Upper lobe of right lung (tissue), 1 donor: ENCODE results near the gene HADHB. TPM values are rescaled to one million over a fixed set of nuclear protein-coding genes. Genes with fewer than 3 reads are reported as not detected.

Source experiments
- ATAC-seq: fragments of 200-7000 bp; cut with Tn5 transposase; one replicate; pipeline ENCODE4 v1.9.1; 2020; ENCODE audit warnings: mild to moderate bottlenecking, moderate library complexity
- DNase-seq: peaks from one replicate; pipeline ENCODE4 v3.0.0-alpha.2; 2020
- H3K27ac ChIP-seq: fragments of 200-600 bp; one replicate; pipeline ENCODE4 v1.8.0; 2022
- H3K27me3 ChIP-seq: fragments of 200-600 bp; one replicate; pipeline ENCODE4 v1.8.0; 2022; ENCODE audit warnings: mild to moderate bottlenecking
- H3K36me3 ChIP-seq: fragments of 200-600 bp; one replicate; pipeline ENCODE4 v1.8.0; 2022
- H3K4me1 ChIP-seq: fragments of 200-600 bp; one replicate; pipeline ENCODE4 v1.8.0; 2022
- H3K4me3 ChIP-seq: fragments of 200-600 bp; one replicate; pipeline ENCODE4 v1.8.0; 2022; ENCODE audit warnings: mild to moderate bottlenecking
- H3K9me3 ChIP-seq: fragments of 200-600 bp; one replicate; pipeline ENCODE4 v1.8.0; 2022
- CTCF ChIP-seq: fragments of 200-600 bp; IDR thresholded peaks from one replicate; pipeline ENCODE4 v1.8.0; 2022; ENCODE audit warnings: antibody characterized with exemption
- intact Hi-C: fragments of 100-400 bp; cut with DNase I; formaldehyde crosslinking; loops from one replicate; pipeline ENCODE4 v1.11.0; 2022
- total RNA-seq: library from RNA; stranded (reverse); fragmentation: NEBNext Ultra II Directional; extraction: Animal tissue kit (Norgen Biotek cat#: 25700); gene quantifications from one replicate; pipeline ENCODE4 v1.2.1, GENCODE V29; 2021
- donor health status: DM: no; HTN: yes; CAD: no; lungs with severe emphysema.

HADHB gene
- total RNA-seq, 1 donor from 2014 or later = 105 TPM

GRCh38 chr2:26309921-26310320 is 65.2 kb downstream of the HADHB start:
- Histone ChIP-seq H3K27me3 (no peaks in the 10 kb centered on the region), H3K4me1 (no peaks in the 10 kb centered on the region), H3K27ac (no peak overlapping the region), H3K4me3 (no peak overlapping the region), H3K36me3 (no peaks in the 10 kb centered on the region), H3K9me3 (no peaks in the 10 kb centered on the region)
- ATAC-seq (no peak), DNase-seq (no peak)
- no peak for TF ChIP-seq CTCF
- intact Hi-C loops = no loop called here

- intact Hi-C loops = no loop called here
- DNase-seq = no peak
- no peaks in the 10 kb centered on the region for H3K4me1 ChIP-seq
- no peaks in the 10 kb centered on the region for H3K36me3 ChIP-seq
- no peak overlapping the region for H3K4me3 ChIP-seq
- H3K27me3 ChIP-seq = no peaks in the 10 kb centered on the region
- TF ChIP-seq CTCF = no peak
- H3K9me3 ChIP-seq = no peaks in the 10 kb centered on the region
- ATAC-seq = no peak
- no peak overlapping the region for H3K27ac ChIP-seq
Observed at GRCh38 chr2:26312471-26312870, 67.7 kb downstream of the HADHB start.

GRCh38 chr2:26313446-26313845 is 68.7 kb downstream of the HADHB start:
- no peak for TF ChIP-seq CTCF
- intact Hi-C loops = no loop called here
- Histone ChIP-seq H3K27me3 (no peaks in the 10 kb centered on the region), H3K36me3 (no peaks in the 10 kb centered on the region), H3K4me1 (no peaks in the 10 kb centered on the region), H3K27ac (no peak overlapping the region), H3K9me3 (no peaks in the 10 kb centered on the region), H3K4me3 (no peak overlapping the region)
- ATAC-seq = no peak
- DNase-seq = no peak

GRCh38 chr2:26314243-26314642 is 69.5 kb downstream of the HADHB start:
- DNase-seq = no peak
- ATAC-seq = no peak
- no peak overlapping the region for H3K4me3 ChIP-seq
- H3K27me3 ChIP-seq = no peaks in the 10 kb centered on the region
- H3K27ac ChIP-seq = no peak overlapping the region
- no peak for TF ChIP-seq CTCF
- H3K36me3 ChIP-seq = no peaks in the 10 kb centered on the region
- H3K9me3 ChIP-seq = no peaks in the 10 kb centered on the region
- intact Hi-C loops = no loop called here
- H3K4me1 ChIP-seq = no peaks in the 10 kb centered on the region

GRCh38 chr2:26316041-26316440 is 71.3 kb downstream of the HADHB start:
- intact Hi-C loops = no loop called here
- Histone ChIP-seq H3K4me3 (no peak overlapping the region), H3K36me3 (no peaks in the 10 kb centered on the region), H3K27me3 (no peaks in the 10 kb centered on the region), H3K9me3 (no peaks in the 10 kb centered on the region), H3K27ac (no peak overlapping the region), H3K4me1 (no peaks in the 10 kb centered on the region)
- no peak for ATAC-seq
- DNase-seq = no peak
- TF ChIP-seq CTCF = no peak

GRCh38 chr2:26316845-26317244 is 72.1 kb downstream of the HADHB start:
- Histone ChIP-seq H3K36me3 (no peaks in the 10 kb centered on the region), H3K9me3 (no peaks in the 10 kb centered on the region), H3K27me3 (no peaks in the 10 kb centered on the region), H3K4me1 (no peaks in the 10 kb centered on the region), H3K4me3 (no peak overlapping the region), H3K27ac (no peak overlapping the region)
- no peak for DNase-seq
- intact Hi-C loops = no loop called here
- no peak for ATAC-seq
- no peak for TF ChIP-seq CTCF
